Measurements from ENCODE around the gene SLC2A9.

The SLC2A9 gene

GRCh38 chr4:10020871-10021652 is at the start of gene SLC2A9:
Gene SLC2A9 (minus strand): TSS chr4:10021497. CDS start chr4:10021429, 68 bp downstream.
- no peak for DNase-seq (ENCODE audit: extremely low spot score)
- TF ChIP-seq LEF1 (IDR thresholded peaks at IDR 0.05; ENCODE audit: borderline replicate concordance) (no peak), TARDBP (IDR thresholded peaks at IDR 0.05) (no peak), FOXM1 (IDR thresholded peaks at IDR 0.05; ENCODE audit: borderline replicate concordance) (no peak), BHLHE40 (IDR thresholded peaks at IDR 0.05; ENCODE audit: borderline replicate concordance) (no peak), ZNF384 (IDR thresholded peaks at IDR 0.05) (no peak), FOXK2 (IDR thresholded peaks at IDR 0.05) (no peak), HDGF (IDR thresholded peaks at IDR 0.05; ENCODE audit: borderline replicate concordance) (no peak), SP1 (IDR thresholded peaks at IDR 0.05) (no peak), FOXA1 (IDR thresholded peaks at IDR 0.05) (no peak), ELF4 (IDR thresholded peaks at IDR 0.05) (no peak), NFRKB (IDR thresholded peaks at IDR 0.05) (no peak), L3MBTL2 (conservative IDR thresholded peaks at IDR 0.05) (no peak), SUZ12 (IDR thresholded peaks at IDR 0.05) (no peak), ARNT (IDR thresholded peaks at IDR 0.05) (no peak)
- TF ChIP-seq, protein P1, sequence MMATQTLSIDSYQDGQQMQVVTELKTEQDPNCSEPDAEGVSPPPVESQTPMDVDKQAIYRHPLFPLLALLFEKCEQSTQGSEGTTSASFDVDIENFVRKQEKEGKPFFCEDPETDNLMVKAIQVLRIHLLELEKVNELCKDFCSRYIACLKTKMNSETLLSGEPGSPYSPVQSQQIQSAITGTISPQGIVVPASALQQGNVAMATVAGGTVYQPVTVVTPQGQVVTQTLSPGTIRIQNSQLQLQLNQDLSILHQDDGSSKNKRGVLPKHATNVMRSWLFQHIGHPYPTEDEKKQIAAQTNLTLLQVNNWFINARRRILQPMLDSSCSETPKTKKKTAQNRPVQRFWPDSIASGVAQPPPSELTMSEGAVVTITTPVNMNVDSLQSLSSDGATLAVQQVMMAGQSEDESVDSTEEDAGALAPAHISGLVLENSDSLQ (IDR thresholded peaks at IDR 0.05) = no peak
- ChIA-PET CTCF (interaction anchor here (1.6 kb wide), 1 partner anchor 256 kb away, joined by 3 read pairs; no protein-coding TSS in a partner anchor), POLR2A (no interaction called here)

DNA sequence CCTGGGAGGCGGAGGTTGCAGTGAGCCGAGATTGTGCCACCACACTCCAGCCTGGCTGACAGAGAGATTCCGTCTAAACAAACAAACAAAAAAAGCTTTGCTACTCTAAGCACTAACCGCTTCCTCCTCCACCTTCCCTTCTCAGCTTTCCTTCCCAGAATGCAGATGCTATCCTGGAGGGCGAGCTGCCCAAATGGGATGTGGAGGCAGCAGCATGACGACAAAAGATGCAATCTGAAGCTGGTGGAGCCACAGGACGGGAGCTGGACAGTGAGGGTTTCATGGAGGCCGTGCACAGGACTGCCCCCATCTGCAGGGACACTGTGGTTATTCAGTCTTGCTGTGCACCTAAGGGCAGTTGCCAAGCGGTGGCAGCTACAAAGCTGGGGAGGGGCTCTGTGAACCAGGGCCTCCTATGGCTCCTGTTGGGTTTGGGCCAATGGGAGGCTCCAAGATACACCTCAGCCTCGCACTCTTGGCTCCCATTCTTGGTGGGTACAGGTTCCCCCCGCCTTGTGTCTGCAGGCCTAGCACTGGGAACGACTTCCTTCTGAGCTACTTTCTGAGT is 47.9 kb upstream of the SLC2A9 start:
- POLR2A ChIA-PET = no interaction called here
- no peak for TF ChIP-seq ARNT (IDR thresholded peaks at IDR 0.05)
- no peak for TF ChIP-seq HDGF (IDR thresholded peaks at IDR 0.05; ENCODE audit: borderline replicate concordance)
- TF ChIP-seq FOXA1 (IDR thresholded peaks at IDR 0.05) = no peak
- TF ChIP-seq FOXM1 (IDR thresholded peaks at IDR 0.05; ENCODE audit: borderline replicate concordance) = no peak
- no peak for TF ChIP-seq BHLHE40 (IDR thresholded peaks at IDR 0.05; ENCODE audit: borderline replicate concordance)
- TF ChIP-seq ELF4 (IDR thresholded peaks at IDR 0.05) = no peak
- TF ChIP-seq TARDBP (IDR thresholded peaks at IDR 0.05) = no peak
- no peak for TF ChIP-seq SUZ12 (IDR thresholded peaks at IDR 0.05)
- no peak for TF ChIP-seq LEF1 (IDR thresholded peaks at IDR 0.05; ENCODE audit: borderline replicate concordance)
- TF ChIP-seq CTBP1 (IDR thresholded peaks at IDR 0.05; ENCODE audit: borderline replicate concordance) = no peak
- no peak for TF ChIP-seq SP1 (IDR thresholded peaks at IDR 0.05)
- TF ChIP-seq L3MBTL2 (conservative IDR thresholded peaks at IDR 0.05) = no peak
- no peak for TF ChIP-seq NFRKB (IDR thresholded peaks at IDR 0.05)
- DNase-seq (ENCODE audit: extremely low spot score) = no peak
- CTCF ChIA-PET = no interaction called here

GRCh38 chr4:10066670-10067651 is 45.7 kb upstream of the SLC2A9 start:
- TF ChIP-seq CTBP1 (IDR thresholded peaks at IDR 0.05; ENCODE audit: borderline replicate concordance) = no peak
- TF ChIP-seq TARDBP (IDR thresholded peaks at IDR 0.05) = no peak
- TF ChIP-seq SUZ12 (IDR thresholded peaks at IDR 0.05) = no peak
- TF ChIP-seq LEF1 (IDR thresholded peaks at IDR 0.05; ENCODE audit: borderline replicate concordance) = no peak
- TF ChIP-seq, protein P1 (IDR thresholded peaks at IDR 0.05) = no peak
- TF ChIP-seq L3MBTL2 (conservative IDR thresholded peaks at IDR 0.05) = no peak
- TF ChIP-seq ZNF384 (IDR thresholded peaks at IDR 0.05) = no peak
- TF ChIP-seq FOXM1 (IDR thresholded peaks at IDR 0.05; ENCODE audit: borderline replicate concordance) = no peak
- no peak for TF ChIP-seq FOXA1 (IDR thresholded peaks at IDR 0.05)
- no peak for TF ChIP-seq SP1 (IDR thresholded peaks at IDR 0.05)
- no peak for TF ChIP-seq BHLHE40 (IDR thresholded peaks at IDR 0.05; ENCODE audit: borderline replicate concordance)
- no peak for TF ChIP-seq FOXK2 (IDR thresholded peaks at IDR 0.05)
- TF ChIP-seq NFRKB (IDR thresholded peaks at IDR 0.05) = no peak
- TF ChIP-seq ELF4 (IDR thresholded peaks at IDR 0.05) = no peak
- TF ChIP-seq ARNT (IDR thresholded peaks at IDR 0.05) = no peak
- no peak for TF ChIP-seq HDGF (IDR thresholded peaks at IDR 0.05; ENCODE audit: borderline replicate concordance)
- POLR2A ChIA-PET = no interaction called here
- no peak for DNase-seq (ENCODE audit: extremely low spot score)
- CTCF ChIA-PET = no interaction called here

- no peak for DNase-seq (ENCODE audit: extremely low spot score)
- TF ChIP-seq L3MBTL2 (conservative IDR thresholded peaks at IDR 0.05) (no peak), FOXA1 (IDR thresholded peaks at IDR 0.05) (no peak), FOXM1 (IDR thresholded peaks at IDR 0.05; ENCODE audit: borderline replicate concordance) (no peak), ZNF384 (IDR thresholded peaks at IDR 0.05) (no peak), SUZ12 (IDR thresholded peaks at IDR 0.05) (no peak), LEF1 (IDR thresholded peaks at IDR 0.05; ENCODE audit: borderline replicate concordance) (no peak)
- ChIA-PET POLR2A (no interaction called here), CTCF (no interaction called here)
These were observed 44.9 kb upstream of the SLC2A9 start for GRCh38 chr4:10066206-10066605.

DNA sequence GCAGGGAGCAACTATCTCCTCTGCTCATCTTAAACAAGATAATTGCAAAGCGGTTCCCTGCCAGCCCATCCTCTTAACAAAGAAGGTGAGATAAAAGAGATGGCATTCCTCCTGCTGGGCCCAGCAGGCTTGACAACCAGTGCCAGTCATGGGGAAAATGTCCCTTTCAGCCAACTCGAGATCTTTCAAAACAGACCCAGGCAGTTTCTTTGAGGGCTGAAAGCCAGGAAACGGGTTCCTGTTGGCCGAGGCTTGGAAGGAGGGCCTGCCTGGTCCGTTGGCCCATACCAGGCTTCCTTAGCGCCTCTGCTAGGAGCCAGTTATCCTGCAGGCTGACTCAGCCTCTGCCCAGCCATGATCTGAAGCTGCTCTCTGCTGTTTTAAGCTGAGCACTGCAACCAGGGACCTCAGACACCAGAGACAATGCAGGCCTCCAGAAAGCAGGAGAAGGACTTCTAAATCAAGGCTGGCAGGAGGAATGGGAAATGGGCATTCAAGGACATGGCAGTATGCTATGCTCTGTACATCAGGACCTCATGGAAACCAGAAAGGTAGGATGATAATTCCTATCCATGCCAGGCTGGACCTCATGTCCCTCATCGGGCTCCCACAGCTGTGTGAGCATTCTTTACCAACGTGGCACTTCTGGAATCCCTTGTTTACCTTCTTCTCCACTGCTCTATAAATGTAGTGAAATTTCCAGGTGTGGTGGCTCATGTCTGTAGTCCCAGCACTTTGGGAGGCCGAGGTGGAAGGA is 42.4 kb upstream of the SLC2A9 start:
- CTCF ChIA-PET = no interaction called here
- TF ChIP-seq SP1 (IDR thresholded peaks at IDR 0.05) (no peak), HDGF (IDR thresholded peaks at IDR 0.05; ENCODE audit: borderline replicate concordance) (no peak), ELF4 (IDR thresholded peaks at IDR 0.05) (no peak), BHLHE40 (IDR thresholded peaks at IDR 0.05; ENCODE audit: borderline replicate concordance) (no peak), L3MBTL2 (conservative IDR thresholded peaks at IDR 0.05) (no peak), TARDBP (IDR thresholded peaks at IDR 0.05) (no peak), SUZ12 (IDR thresholded peaks at IDR 0.05) (no peak)
- POLR2A ChIA-PET = no interaction called here
- no peak for DNase-seq (ENCODE audit: extremely low spot score)
